ENCODE data around the gene TRIM29.

TRIM29 gene

GRCh38 chr11:120179057-120179672 lies 41.3 kb upstream of the TRIM29 start:
- Mint-ChIP-seq H3K27me3 (peaks cover 8% of the 10 kb centered on the region), H3K4me1 (no peaks in the 10 kb centered on the region), H3K4me3 (no peak overlapping the region), H3K36me3 (ENCODE audit: low read depth) (no peaks in the 10 kb centered on the region), H3K27ac (no peak overlapping the region), H3K9me3 (no peaks in the 10 kb centered on the region)
- ATAC-seq: no peak
- DNase-seq: no peak

- ATAC-seq (no peak), DNase-seq (no peak)
- no peaks in the 10 kb centered on the region for H3K9me3 Mint-ChIP-seq
- no peak overlapping the region for H3K4me3 Mint-ChIP-seq
- H3K27me3 Mint-ChIP-seq: peaks cover 13% of the 10 kb centered on the region
- no peaks in the 10 kb centered on the region for H3K36me3 Mint-ChIP-seq (ENCODE audit: low read depth)
- no peak overlapping the region for H3K27ac Mint-ChIP-seq
- H3K4me1 Mint-ChIP-seq: no peaks in the 10 kb centered on the region
These were observed 40.7 kb upstream of the TRIM29 start for GRCh38 chr11:120178561-120179056.

DNA sequence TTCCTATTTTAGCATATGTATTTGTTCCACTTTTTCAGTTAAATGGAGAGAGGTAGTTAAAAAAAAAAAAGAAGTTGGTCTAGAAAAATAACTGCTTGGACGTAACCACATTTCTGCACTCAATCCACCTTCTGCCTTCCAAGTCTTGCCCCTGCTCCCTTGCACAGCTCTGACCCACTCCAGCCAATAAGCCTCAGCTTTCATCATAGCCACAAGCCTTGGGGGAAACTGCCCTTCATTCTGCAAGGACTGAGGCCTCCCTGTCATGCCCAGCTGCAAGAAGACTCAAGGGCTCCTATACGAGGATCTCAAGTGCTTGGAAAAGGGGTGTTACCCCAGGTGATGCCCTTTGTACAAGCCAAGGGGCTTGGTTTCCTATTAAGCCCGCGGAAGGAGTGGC lies 37.0 kb upstream of the TRIM29 start:
- no peaks in the 10 kb centered on the region for H3K9me3 Mint-ChIP-seq
- no peaks in the 10 kb centered on the region for H3K36me3 Mint-ChIP-seq (ENCODE audit: low read depth)
- peaks cover 47% of the 10 kb centered on the region for H3K27me3 Mint-ChIP-seq
- no peak overlapping the region for H3K4me3 Mint-ChIP-seq
- ATAC-seq: no peak
- DNase-seq: no peak
- no peaks in the 10 kb centered on the region for H3K4me1 Mint-ChIP-seq
- no peak overlapping the region for H3K27ac Mint-ChIP-seq

DNA sequence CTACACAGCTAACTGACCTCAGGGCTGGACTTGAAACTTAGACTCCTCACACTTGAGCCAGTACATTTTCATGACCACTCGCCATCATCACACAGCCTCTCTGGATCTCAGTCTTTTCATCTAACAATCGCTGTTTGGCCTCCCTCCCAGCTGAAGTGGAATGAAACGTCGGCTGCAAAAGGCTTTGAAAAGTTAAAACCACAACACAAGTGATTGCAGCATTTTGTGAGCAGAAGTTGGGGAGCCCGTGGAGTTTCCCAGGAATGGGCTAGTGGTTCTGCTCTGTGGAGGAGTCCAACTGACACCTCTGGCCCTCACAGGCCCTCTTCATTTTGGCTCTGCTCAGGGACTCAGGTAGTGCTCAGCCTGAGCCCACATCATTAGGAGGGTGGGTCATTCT lies 35.9 kb upstream of the TRIM29 start:
- peaks cover 49% of the 10 kb centered on the region for H3K27me3 Mint-ChIP-seq
- peaks cover under 1% of the 10 kb centered on the region for H3K4me1 Mint-ChIP-seq
- ATAC-seq (no peak), DNase-seq (no peak)
- no peak overlapping the region for H3K27ac Mint-ChIP-seq
- H3K36me3 Mint-ChIP-seq (ENCODE audit: low read depth): no peaks in the 10 kb centered on the region
- no peak overlapping the region for H3K4me3 Mint-ChIP-seq
- H3K9me3 Mint-ChIP-seq: no peaks in the 10 kb centered on the region

- H3K4me1 Mint-ChIP-seq: peaks cover 4% of the 10 kb centered on the region
These were observed 35.2 kb upstream of the TRIM29 start for GRCh38 chr11:120173019-120173705.

GRCh38 chr11:120172054-120172911 lies 34.4 kb upstream of the TRIM29 start:
- ATAC-seq (peak; percentile 50), DNase-seq (peak; percentile 56)
- no peaks in the 10 kb centered on the region for H3K36me3 Mint-ChIP-seq (ENCODE audit: low read depth)
- no peak overlapping the region for H3K4me3 Mint-ChIP-seq
- no peak overlapping the region for H3K27ac Mint-ChIP-seq
- peaks cover 4% of the 10 kb centered on the region for H3K4me1 Mint-ChIP-seq
- H3K27me3 Mint-ChIP-seq: peaks cover 64% of the 10 kb centered on the region
- no peaks in the 10 kb centered on the region for H3K9me3 Mint-ChIP-seq

More at GRCh38 chr11:120173019-120173705, 35.2 kb upstream of the TRIM29 start:
- DNase-seq (no peak), ATAC-seq (no peak)
- no peak overlapping the region for H3K27ac Mint-ChIP-seq
- no peak overlapping the region for H3K4me3 Mint-ChIP-seq
- no peaks in the 10 kb centered on the region for H3K36me3 Mint-ChIP-seq (ENCODE audit: low read depth)
- peaks cover 56% of the 10 kb centered on the region for H3K27me3 Mint-ChIP-seq
- no peaks in the 10 kb centered on the region for H3K9me3 Mint-ChIP-seq

DNA sequence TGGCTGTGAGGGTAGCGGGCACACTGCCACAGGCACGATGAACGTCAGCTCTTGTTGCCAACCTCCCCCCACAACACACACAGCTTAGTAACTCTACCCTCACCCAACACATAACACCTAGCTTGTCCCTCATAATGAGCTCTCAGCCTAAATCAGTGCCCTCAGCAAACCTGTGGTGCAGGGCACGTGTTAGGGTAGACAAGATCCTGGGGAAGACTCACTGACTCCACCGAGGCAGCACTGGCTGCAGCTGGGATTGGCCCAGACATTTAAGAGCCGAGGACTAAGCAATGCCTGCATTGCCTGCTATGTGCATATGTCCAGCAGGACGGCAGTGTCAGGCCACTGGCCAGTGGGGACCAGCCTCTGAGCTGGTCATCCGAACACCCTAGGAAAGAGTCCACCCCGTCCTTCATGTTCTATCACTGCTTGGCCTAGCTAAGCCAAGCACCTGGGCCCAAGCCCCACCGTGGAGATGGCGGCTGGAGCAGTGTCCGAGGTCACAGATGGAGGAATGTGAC lies 32.9 kb upstream of the TRIM29 start:
- DNase-seq (no peak), ATAC-seq (no peak)
- Mint-ChIP-seq H3K9me3 (peaks cover under 1% of the 10 kb centered on the region), H3K27ac (no peak overlapping the region), H3K4me1 (peaks cover 4% of the 10 kb centered on the region), H3K27me3 (peaks cover 75% of the 10 kb centered on the region), H3K36me3 (ENCODE audit: low read depth) (no peaks in the 10 kb centered on the region), H3K4me3 (no peak overlapping the region)

DNA sequence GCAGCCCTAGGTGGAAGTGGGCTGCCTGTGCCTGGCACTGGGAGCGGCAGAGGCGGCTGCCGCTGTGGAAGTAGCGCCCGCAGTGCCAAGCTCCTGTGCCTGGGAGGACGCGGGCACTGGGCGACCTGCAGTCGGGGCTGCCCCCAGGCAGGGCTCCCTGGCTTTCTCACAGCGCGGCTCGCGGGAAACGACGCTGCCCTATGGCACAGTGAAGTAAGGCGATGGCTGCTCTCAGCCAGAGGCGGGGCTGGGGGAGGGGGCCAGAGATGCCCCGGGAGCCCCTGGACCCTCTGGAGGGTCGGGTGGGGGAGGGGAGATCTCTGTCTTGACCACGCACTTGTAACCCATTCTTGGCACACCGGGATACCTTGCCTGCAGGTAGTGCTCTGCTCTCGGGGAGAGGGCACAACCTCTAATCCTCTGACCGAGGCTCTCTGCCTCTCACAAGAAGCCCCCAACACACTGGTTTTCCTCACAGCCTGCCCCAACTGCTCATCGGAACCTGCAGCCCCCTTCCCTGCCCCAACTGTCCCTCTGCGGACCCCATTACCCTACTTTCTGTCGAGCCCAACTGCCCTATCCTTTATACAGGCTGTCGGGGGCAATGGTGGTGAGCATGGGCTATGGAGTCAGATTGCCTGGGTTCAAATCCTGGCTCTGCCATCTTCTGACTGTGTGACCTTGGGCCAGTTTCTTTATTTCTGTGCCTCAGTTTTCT lies 32.2 kb upstream of the TRIM29 start:
- Mint-ChIP-seq H3K4me1 (peaks cover 4% of the 10 kb centered on the region), H3K27ac (no peak overlapping the region), H3K36me3 (ENCODE audit: low read depth) (no peaks in the 10 kb centered on the region), H3K27me3 (peaks cover 79% of the 10 kb centered on the region), H3K9me3 (peaks cover 7% of the 10 kb centered on the region), H3K4me3 (no peak overlapping the region)
- ATAC-seq (no peak), DNase-seq (no peak)

DNA sequence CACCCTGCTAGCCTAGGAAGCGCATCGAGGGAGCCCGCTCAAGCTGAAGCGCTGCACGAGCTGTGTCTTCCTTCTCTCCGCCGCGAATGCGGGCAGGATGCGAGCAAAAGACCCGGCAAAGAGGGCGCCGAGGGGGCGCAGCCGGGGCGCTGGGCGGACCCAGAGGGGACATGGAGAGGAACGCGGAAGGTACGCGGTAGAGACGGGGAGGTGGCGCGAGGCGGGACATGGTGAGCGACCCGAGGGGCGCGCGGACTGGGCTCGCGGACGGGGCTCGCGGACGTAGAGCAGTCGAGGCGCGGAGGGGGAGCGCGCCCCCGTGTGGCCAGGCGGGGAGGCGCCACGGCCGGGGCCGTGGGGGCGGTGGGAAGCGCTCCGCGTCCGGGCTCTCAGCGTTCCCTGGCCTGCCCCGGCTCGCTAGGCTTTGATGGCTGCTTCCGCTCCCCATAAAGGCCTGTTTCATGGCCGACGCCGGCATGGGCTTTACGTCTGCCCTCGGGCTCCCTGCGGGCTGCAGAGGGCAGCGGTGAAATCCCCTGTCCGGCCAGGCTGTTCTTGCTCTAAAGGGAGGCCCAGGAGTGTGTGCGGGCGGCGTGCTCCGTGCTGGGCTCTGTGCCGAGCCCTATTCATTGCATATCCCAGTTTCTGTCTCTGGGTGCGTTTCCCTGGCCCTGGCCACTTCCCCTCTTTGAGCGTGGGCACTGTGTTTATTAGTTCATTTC lies 31.2 kb upstream of the TRIM29 start:
- Mint-ChIP-seq H3K36me3 (ENCODE audit: low read depth) (no peaks in the 10 kb centered on the region), H3K27me3 (peaks cover 81% of the 10 kb centered on the region), H3K4me3 (peak overlapping the region; percentile 56), H3K4me1 (peaks cover 4% of the 10 kb centered on the region), H3K27ac (no peak overlapping the region), H3K9me3 (peaks cover 13% of the 10 kb centered on the region)
- peak; percentile 83 for ATAC-seq
- peak; percentile 80 for DNase-seq

- H3K36me3 Mint-ChIP-seq (ENCODE audit: low read depth): no peaks in the 10 kb centered on the region
- H3K27me3 Mint-ChIP-seq: peaks cover 81% of the 10 kb centered on the region
- no peak overlapping the region for H3K27ac Mint-ChIP-seq
- ATAC-seq (peak; percentile 17), DNase-seq (no peak)
- H3K9me3 Mint-ChIP-seq: peaks cover 13% of the 10 kb centered on the region
- H3K4me1 Mint-ChIP-seq: peaks cover 4% of the 10 kb centered on the region
- H3K4me3 Mint-ChIP-seq: peak overlapping the region; percentile 56
These were observed 30.4 kb upstream of the TRIM29 start for GRCh38 chr11:120168108-120168959.

GRCh38 chr11:120167659-120168058 lies 29.7 kb upstream of the TRIM29 start:
- Mint-ChIP-seq H3K4me3 (no peak overlapping the region), H3K9me3 (peaks cover 13% of the 10 kb centered on the region), H3K27me3 (peaks cover 77% of the 10 kb centered on the region), H3K4me1 (peaks cover 4% of the 10 kb centered on the region), H3K27ac (no peak overlapping the region), H3K36me3 (ENCODE audit: low read depth) (no peaks in the 10 kb centered on the region)
- DNase-seq (no peak), ATAC-seq (no peak)

DNA sequence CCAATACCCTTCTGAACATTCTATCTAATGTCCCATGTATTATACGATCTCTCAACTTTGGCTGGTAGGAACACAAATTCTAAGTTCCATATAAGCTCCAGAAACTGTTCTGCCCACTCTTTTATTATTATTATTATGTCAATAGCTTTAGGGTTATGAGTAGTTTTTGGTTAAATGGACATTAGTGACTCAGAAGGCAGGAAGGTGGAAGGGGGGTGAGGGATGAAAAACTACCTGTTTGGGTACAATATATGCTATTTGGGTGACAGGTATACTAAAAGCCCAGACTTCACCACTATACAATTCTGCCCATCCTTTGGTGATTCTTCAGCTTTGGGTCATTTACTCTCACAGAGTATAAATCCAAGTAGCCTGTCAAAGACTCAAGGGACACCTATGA lies 22.5 kb upstream of the TRIM29 start:
- Mint-ChIP-seq H3K27me3 (peaks cover 26% of the 10 kb centered on the region), H3K27ac (no peak overlapping the region), H3K9me3 (peaks cover 9% of the 10 kb centered on the region), H3K4me1 (no peaks in the 10 kb centered on the region), H3K36me3 (ENCODE audit: low read depth) (no peaks in the 10 kb centered on the region), H3K4me3 (no peak overlapping the region)
- DNase-seq (no peak), ATAC-seq (no peak)

GRCh38 chr11:120153221-120153620 lies 15.3 kb upstream of the TRIM29 start:
- H3K4me1 Mint-ChIP-seq: peaks cover 5% of the 10 kb centered on the region
- H3K9me3 Mint-ChIP-seq: no peaks in the 10 kb centered on the region
- DNase-seq (no peak), ATAC-seq (no peak)
- H3K36me3 Mint-ChIP-seq (ENCODE audit: low read depth): no peaks in the 10 kb centered on the region
- H3K27ac Mint-ChIP-seq: no peak overlapping the region
- H3K4me3 Mint-ChIP-seq: no peak overlapping the region
- H3K27me3 Mint-ChIP-seq: peaks cover 34% of the 10 kb centered on the region
